NB4 (cell line): ENCODE data around the gene SGPP2.

Experiments used
- DNase-seq: peaks from one replicate; pipeline ENCODE4 v3.0.0; 2010; ENCODE audit warnings: low read depth
- H3K4me3 ChIP-seq: one replicate; pipeline ENCODE4 v1.5.1; 2011; ENCODE audit warnings: mild to moderate bottlenecking, low read depth, low read length, moderate library complexity
- MYC ChIP-seq: IDR thresholded peaks from 2 replicates; pipeline ENCODE4 v1.6.1; 2011; ENCODE audit warnings: low read depth, low read length
- POLR2A ChIP-seq: IDR thresholded peaks from 2 replicates; pipeline ENCODE4 v1.6.1; 2011; ENCODE audit warnings: mild to moderate bottlenecking; ENCODE audit not compliant: insufficient read length; ENCODE audit errors: extremely low read depth
- TF ChIP-seq, protein P1 (sequence below): IDR thresholded peaks from one replicate; pipeline ENCODE4 v1.5.1; 2012; ENCODE audit warnings: low read depth, low read length
- TF ChIP-seq, protein P2 (sequence below): IDR thresholded peaks from 2 replicates; pipeline ENCODE4 v1.6.1; 2011; ENCODE audit warnings: low read depth, low read length

SGPP2 gene

DNA sequence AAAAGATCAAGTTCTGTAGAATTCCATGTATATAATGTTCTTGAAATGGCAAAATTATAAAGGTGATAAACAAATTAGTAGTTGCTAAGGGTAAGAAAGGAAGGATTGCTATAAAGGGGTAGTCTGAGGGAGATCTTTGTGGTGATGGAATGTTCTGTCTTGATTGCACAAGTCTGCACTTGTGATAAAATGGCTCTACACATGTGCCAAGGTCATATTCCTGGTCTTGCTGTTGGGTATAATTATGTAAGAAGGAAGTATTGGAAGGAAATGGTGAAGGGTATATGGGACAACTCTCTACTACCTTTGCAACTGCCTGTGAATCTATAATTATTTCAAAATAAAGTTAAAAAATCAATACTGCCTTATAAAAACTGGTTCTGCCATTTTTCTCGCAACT lies 15.3 kb downstream of the SGPP2 start:
- H3K4me3 ChIP-seq, result no peak overlapping the region
- TF ChIP-seq MYC, result no peak
- TF ChIP-seq POLR2A, result no peak
- TF ChIP-seq, protein P1, sequence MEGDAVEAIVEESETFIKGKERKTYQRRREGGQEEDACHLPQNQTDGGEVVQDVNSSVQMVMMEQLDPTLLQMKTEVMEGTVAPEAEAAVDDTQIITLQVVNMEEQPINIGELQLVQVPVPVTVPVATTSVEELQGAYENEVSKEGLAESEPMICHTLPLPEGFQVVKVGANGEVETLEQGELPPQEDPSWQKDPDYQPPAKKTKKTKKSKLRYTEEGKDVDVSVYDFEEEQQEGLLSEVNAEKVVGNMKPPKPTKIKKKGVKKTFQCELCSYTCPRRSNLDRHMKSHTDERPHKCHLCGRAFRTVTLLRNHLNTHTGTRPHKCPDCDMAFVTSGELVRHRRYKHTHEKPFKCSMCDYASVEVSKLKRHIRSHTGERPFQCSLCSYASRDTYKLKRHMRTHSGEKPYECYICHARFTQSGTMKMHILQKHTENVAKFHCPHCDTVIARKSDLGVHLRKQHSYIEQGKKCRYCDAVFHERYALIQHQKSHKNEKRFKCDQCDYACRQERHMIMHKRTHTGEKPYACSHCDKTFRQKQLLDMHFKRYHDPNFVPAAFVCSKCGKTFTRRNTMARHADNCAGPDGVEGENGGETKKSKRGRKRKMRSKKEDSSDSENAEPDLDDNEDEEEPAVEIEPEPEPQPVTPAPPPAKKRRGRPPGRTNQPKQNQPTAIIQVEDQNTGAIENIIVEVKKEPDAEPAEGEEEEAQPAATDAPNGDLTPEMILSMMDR, result no peak
- TF ChIP-seq, protein P2, sequence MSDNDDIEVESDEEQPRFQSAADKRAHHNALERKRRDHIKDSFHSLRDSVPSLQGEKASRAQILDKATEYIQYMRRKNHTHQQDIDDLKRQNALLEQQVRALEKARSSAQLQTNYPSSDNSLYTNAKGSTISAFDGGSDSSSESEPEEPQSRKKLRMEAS, result no peak
- DNase-seq, result no peak

DNA sequence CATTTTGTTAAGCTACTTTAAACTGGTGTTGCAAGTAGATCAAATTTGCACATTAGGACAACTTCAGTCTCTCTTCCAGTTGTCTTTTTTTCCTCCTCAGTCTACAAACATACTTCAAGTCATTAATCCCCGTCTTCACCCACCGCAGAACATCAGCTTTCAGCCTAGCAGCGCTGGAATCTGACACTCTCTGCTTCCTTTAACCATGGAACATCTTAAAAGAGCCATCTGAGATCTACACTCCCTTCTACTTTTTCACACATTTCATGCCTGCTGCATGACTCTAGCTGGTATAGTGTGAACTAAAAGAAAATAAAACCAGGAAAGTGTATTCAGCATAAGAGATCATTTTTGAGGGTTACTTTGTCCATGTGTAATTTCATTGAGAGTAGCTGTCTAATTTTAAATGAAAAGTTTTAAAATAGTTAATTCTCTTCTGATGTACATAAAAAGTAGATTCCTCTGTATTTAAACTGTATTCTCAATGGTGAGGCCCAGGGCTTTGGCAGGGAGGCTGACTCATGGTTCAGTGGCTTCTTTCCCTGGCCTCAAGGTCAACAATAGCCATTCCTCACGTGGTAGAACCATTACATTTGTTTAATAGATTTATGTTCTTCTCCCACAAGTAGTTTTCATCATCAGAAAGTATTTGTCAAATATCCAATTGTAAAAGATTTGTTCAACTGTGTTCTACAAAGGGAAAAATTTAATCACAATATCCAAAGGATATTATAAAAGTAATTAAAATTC lies 16.5 kb downstream of the SGPP2 start:
- no peak overlapping the region for H3K4me3 ChIP-seq
- DNase-seq, result peak; percentile 32
- TF ChIP-seq MYC (no peak), POLR2A (no peak)
- TF ChIP-seq, protein P1, result no peak
- TF ChIP-seq, protein P2, result no peak

DNA sequence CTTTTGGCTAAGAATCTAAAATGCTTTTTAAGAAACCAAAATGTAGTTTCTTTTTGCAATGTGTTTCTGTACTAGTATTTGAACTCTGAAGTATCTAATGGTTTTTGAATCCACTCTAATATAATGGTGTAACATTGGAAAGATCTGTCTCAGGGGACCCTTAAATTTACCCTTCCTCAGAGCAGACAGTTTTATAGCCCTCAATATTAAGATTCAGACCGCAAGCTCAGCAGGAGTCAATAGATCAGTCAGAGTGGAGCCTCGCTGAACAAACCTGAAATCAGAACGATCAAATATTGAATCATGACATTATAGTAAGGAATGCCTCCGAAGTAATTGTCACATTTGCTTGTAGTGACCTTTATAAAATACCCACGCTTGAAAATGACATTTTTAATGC lies 18.3 kb downstream of the SGPP2 start:
- H3K4me3 ChIP-seq, result no peak overlapping the region
- TF ChIP-seq, protein P2, result no peak
- TF ChIP-seq POLR2A, result no peak
- TF ChIP-seq, protein P1, result no peak
- no peak for TF ChIP-seq MYC
- peak; percentile 51 for DNase-seq

DNA sequence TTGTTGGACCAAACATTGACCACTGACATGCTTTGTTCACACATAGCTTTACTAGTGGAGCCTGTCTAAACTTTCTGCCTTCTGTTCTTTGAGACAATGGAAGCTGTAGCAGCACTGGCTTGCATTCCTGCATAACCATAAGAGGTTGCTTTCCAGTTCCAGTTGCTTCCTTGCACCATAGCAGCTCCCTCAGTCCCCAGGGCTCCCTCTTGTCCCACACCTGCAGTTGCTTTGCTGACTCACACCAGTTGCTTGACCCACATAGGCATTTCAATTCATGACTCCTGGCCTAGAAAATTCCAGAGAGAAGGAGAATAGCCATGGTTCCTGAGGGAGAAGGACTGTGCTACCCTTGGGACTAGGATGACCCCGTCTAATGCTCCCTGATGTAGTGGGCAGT lies 20.9 kb downstream of the SGPP2 start:
- no peak overlapping the region for H3K4me3 ChIP-seq
- DNase-seq, result no peak
- TF ChIP-seq, protein P2, result no peak
- no peak for TF ChIP-seq POLR2A
- TF ChIP-seq MYC, result no peak
- TF ChIP-seq, protein P1, result no peak

DNA sequence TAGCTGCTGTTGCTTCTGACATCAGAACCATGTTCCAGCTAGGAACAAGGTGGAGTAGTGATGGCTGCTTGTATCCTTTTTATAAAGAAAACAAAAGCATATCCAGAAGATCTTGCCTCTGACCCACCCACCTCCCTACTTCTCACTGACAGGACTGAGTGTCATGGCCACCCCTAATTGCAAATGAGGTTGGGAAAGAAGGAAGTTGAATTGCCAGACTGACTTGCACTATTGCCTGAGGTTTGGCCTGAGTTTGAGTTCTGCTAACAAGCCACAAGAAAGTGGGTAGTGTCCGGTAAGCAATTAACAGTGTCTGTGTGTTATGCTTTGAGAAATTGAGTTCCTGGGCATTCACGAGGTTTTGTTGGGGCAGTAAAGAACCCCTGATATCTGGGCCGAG lies 22.8 kb downstream of the SGPP2 start:
- peak; percentile 65 for DNase-seq
- TF ChIP-seq, protein P2, result no peak
- no peak for TF ChIP-seq MYC
- TF ChIP-seq, protein P1, result no peak
- no peak for TF ChIP-seq POLR2A
- no peak overlapping the region for H3K4me3 ChIP-seq
